GM21390 (cell line): Measurements from ENCODE around the gene AGMAT.

Experiments
- ATAC-seq: cut with Tn5 transposase; IDR thresholded peaks from one replicate; pipeline ENCODE4 v1.9.1; 2021; ENCODE audit not compliant: unreplicated experiment

The AGMAT gene

GRCh38 chr1:15584489-15585363 lies at the start of gene AGMAT:
TSS of gene AGMAT (minus strand) at chr1:15585051. CDS start at chr1:15584967, 84 bp downstream.
- ATAC-seq = peak; percentile 64

GRCh38 chr1:15633756-15634420 lies 49.0 kb upstream of the AGMAT start:
- no peak for ATAC-seq

GRCh38 chr1:15628003-15628402 lies 43.2 kb upstream of the AGMAT start:
- peak; percentile 21 for ATAC-seq

- ATAC-seq = peak; percentile 87
Measured at GRCh38 chr1:15627343-15627988, 42.6 kb upstream of the AGMAT start.

- ATAC-seq = no peak
Measured at GRCh38 chr1:15626269-15626950, 41.6 kb upstream of the AGMAT start.

- no peak for ATAC-seq
Measured at GRCh38 chr1:15625056-15625917, 40.4 kb upstream of the AGMAT start.

- ATAC-seq = no peak
Measured at GRCh38 chr1:15624133-15624714, 39.4 kb upstream of the AGMAT start.

GRCh38 chr1:15623435-15623834 lies 38.6 kb upstream of the AGMAT start:
- no peak for ATAC-seq

- ATAC-seq = no peak
Measured at GRCh38 chr1:15622712-15623373, 38.0 kb upstream of the AGMAT start.

- no peak for ATAC-seq
Measured at GRCh38 chr1:15621975-15622374, 37.1 kb upstream of the AGMAT start.

GRCh38 chr1:15620902-15621682 lies 36.2 kb upstream of the AGMAT start:
- no peak for ATAC-seq

GRCh38 chr1:15620155-15620545 lies 35.3 kb upstream of the AGMAT start:
- ATAC-seq = no peak

- no peak for ATAC-seq
Measured at GRCh38 chr1:15618655-15619525, 34.0 kb upstream of the AGMAT start.

- ATAC-seq = peak; percentile 42
Measured at GRCh38 chr1:15618077-15618654, 33.3 kb upstream of the AGMAT start.

- peak; percentile 57 for ATAC-seq
Measured at GRCh38 chr1:15617173-15618076, 32.6 kb upstream of the AGMAT start, which contains the start of gene DDI2. TSS of gene DDI2 (plus strand) at chr1:15617458. CDS start at chr1:15617671, 213 bp downstream.
